Left ventricle myocardium superior (tissue), 1 donor: Measurements from ENCODE around the gene RNF169. TPM values are rescaled to one million over a fixed set of nuclear protein-coding genes. Genes with fewer than 3 reads are reported as not detected.
A peak's percentile ranks its signal among the peaks of the same experiment; 100 is the strongest.

Source experiments
- ATAC-seq: fragments of 200-7000 bp; cut with Tn5 transposase; one replicate; pipeline ENCODE4 v1.9.1; 2020; ENCODE audit warnings: mild to moderate bottlenecking, moderate library complexity
- DNase-seq: peaks from one replicate; pipeline ENCODE4 v3.0.0-alpha.2; 2020
- intact Hi-C: fragments of 100-400 bp; cut with micrococcal nuclease; formaldehyde crosslinking; loops from one replicate; pipeline ENCODE4 v1.11.0; 2022
- long read RNA-seq: library from polyadenylated mRNA; unstranded; transcript quantifications from one replicate; pipeline ENCODE4 v2.0.0, GENCODE V29; 2021
- total RNA-seq: library from RNA; stranded (reverse); fragmentation: NEBNext Ultra II Directional; extraction: Animal tissue kit (Norgen Biotek cat#: 25700); gene quantifications from one replicate; pipeline ENCODE4 v1.2.1, GENCODE V29; 2021
- donor health status: DM: no; HTN: yes; CAD: no; lungs with severe emphysema.

Gene RNF169
- 11.7 TPM for total RNA-seq
- long read RNA-seq, full-length matches to known transcripts: 2 of 6 reads
- long read RNA-seq, partial matches to known transcripts: 0 of 6 reads
- long read RNA-seq, other reads (novel, unspliced or antisense): 4 of 6 reads

GRCh38 chr11:74748211-74749126 lies at the start of gene RNF169:
Gene RNF169 (plus strand): TSS chr11:74748849. CDS start chr11:74748881, 32 bp downstream.
- peak; percentile 94 for DNase-seq
- ATAC-seq: peak; percentile 99
- intact Hi-C loops: no loop called here

GRCh38 chr11:74699615-74700396 lies 48.8 kb upstream of the RNF169 start:
- DNase-seq (no peak), ATAC-seq (no peak)
- intact Hi-C loops: no loop called here

- ATAC-seq (no peak), DNase-seq (no peak)
- intact Hi-C loops: no loop called here
These were observed 47.3 kb upstream of the RNF169 start for GRCh38 chr11:74701351-74701750.

- ATAC-seq (peak; percentile 69), DNase-seq (peak; percentile 76)
- intact Hi-C loops: no loop called here
These were observed 46.2 kb upstream of the RNF169 start for GRCh38 chr11:74702383-74703007.

- ATAC-seq: no peak
- no peak for DNase-seq
- intact Hi-C loops: no loop called here
These were observed 45.4 kb upstream of the RNF169 start for GRCh38 chr11:74703211-74703610.

DNA sequence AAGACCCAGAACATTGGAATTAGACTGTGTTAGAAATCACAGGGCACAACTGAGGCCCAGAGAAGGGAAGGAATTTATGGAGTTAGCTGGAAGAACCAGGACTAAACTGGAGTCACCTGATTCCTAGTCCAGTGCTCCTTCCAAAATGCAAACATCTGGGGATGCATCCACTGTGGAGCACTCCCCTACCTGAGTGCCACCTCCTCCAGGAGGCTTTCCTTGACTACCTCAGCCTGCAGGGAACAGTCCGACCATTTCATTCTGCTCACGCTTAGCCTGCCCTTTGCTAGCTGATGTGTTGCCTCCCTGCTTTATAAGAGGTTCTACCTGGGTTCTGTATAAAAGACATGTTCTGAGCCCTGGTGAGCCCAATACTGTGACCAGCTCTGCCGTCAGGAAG lies 41.5 kb upstream of the RNF169 start:
- intact Hi-C loops: no loop called here
- ATAC-seq (no peak), DNase-seq (no peak)

GRCh38 chr11:74707602-74708510 lies 40.8 kb upstream of the RNF169 start:
- ATAC-seq (no peak), DNase-seq (no peak)
- intact Hi-C loops: no loop called here

DNA sequence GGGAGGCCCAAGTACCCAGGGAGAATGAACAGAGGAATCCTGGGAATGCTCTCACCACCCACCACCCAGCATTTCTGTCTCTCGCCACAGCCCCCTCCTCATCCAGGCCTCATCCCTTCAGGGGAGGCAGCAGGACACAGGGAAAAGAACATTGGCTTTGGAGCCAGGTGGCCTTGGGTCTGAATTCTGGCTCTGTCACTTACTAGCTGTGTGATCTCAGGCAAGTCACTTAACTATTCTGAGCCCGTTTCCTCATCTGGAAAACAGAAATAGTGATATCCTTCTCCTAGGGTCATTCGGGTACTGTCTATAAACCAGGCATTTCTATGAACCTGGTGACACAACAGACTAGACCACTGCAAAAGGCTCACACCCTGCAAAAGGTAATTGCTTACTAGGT lies 39.5 kb upstream of the RNF169 start:
- ATAC-seq (no peak), DNase-seq (no peak)
- intact Hi-C loops: no loop called here

GRCh38 chr11:74710281-74710938 lies 38.2 kb upstream of the RNF169 start:
- ATAC-seq (peak; percentile 81), DNase-seq (peak; percentile 54)
- intact Hi-C loops: no loop called here

- no peak for DNase-seq
- no peak for ATAC-seq
- intact Hi-C loops: no loop called here
These were observed 35.0 kb upstream of the RNF169 start for GRCh38 chr11:74713686-74714085.

GRCh38 chr11:74714904-74715303 lies 33.7 kb upstream of the RNF169 start:
- intact Hi-C loops: no loop called here
- DNase-seq: no peak
- no peak for ATAC-seq

DNA sequence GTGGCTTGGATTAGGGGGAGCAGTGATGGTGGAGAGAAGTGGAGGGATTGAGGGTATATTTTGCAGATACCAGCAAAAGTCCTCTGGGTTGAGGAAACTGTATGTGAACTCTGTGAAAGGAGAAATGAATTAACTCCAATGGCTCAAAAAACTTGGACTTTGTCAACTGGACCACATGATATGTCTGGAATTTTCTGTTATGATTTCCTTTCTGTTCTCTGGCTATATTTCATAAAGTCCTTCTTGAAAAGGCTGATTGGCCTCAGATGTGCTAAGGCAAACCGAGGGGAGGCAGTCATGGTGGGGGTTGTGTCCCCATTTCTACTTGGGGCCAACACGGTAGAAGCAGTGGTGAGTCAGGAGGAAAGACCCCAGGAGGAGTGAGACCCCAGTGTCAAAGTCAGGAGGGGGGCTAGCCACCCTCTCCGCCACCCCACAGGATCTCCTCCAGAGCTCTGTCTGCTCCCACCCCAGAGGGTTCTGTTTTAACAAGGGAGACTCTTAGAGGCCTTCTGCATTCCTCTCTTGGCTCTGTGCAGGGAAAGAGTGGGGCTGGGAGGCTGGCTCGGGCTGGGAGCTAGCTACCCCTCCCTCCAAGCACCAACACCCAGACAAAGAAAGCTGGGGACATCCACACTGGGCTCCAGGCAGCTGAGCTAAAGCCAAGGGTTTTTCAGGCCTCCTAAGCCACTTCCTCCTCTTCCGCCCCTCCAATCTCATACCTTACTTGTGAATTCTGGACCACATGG lies 31.3 kb upstream of the RNF169 start:
- intact Hi-C loops: no loop called here
- peak; percentile 9 for ATAC-seq

DNA sequence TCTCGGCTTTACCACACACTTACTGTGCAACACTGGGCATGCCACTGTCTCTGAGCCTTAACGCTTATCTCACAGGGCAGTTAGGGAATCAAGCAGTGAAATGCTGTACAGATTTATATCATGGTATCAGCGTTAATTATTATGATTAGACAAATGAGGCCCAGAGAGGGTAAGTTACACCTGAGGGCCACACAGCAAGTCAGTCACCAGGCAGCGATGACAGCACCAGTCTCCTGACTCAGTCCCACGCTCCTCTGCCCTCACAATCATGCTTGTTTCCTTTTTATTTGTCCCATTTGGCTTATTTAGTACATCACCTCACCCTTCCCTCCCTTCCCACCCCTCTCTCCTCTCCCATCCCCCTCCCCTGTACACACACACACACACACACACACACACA lies 29.6 kb upstream of the RNF169 start:
- no peak for DNase-seq
- intact Hi-C loops: no loop called here

More for the DNA sequence above, 31.3 kb upstream of the RNF169 start:
- no peak for DNase-seq

DNA sequence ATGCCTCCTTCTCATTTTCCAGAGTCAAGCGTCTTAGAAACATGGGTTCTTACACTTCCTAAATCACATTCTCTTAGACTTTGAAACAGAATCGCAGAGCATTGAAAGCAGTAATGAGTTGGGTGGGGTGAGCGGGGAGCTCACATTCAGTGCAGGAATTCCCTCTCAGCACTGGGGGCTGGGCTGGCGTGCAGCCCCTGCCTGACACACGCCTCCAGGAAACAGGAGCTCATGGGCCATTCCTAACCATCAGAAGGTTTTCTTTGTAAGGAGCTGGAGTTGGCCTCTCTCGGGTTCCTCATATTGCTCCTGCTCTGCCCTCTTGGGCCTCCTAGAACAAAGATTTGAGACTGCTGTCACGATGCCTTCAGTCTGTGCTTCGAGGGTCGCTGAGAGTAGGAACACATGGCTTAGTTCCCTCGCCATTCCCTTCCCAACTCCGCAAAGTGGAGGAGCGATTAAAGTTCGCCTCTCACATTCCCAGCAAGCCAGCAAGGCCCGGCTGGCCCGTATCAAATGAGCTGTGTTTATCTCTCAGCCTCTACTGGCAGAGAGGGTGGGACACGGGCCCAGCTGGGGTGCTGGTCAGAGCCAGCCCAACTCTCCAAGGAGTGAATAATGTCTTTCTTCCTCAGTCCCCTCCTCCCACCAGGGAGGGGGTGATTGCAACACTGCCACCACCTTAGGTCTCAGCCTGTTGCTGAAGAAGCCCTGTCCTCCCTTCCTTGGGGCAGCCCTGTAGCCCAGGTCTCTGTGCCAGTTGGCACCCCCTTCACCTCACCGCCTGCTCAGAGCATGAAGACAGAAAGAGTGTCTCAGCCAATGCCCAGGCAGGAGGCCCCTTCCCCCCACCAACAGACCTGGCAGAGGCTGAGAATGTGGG lies 27.8 kb upstream of the RNF169 start:
- ATAC-seq (peak; percentile 90), DNase-seq (peak; percentile 88)
- intact Hi-C loops: loop anchor here (10.0 kb wide), 1 partner anchor 86 kb away; no protein-coding TSS in a partner anchor

More for the DNA sequence above, 29.6 kb upstream of the RNF169 start:
- ATAC-seq: no peak

- intact Hi-C loops: loop anchor here (10.0 kb wide), 1 partner anchor 87 kb away; no protein-coding TSS in a partner anchor
- peak; percentile 46 for DNase-seq
- peak; percentile 20 for ATAC-seq
These were observed 27.2 kb upstream of the RNF169 start for GRCh38 chr11:74721479-74721835.

DNA sequence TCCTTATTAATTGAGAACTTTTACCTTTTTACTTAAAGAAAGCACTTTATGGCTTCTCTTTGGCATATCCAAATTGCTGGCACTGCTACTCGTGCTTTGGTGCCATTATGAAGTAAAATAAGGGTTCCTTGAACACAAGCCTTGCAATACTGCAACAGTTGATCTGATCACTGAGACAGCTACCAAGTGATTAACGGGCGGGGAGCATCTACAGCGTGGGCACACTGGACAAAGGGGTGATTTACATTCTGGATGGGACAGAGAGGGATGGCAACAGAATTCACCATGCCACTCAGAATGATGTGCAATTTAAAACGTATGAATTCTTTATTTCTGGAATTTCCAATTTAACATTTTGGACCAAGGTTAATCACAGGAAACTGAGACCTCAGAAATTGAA lies 25.1 kb upstream of the RNF169 start:
- ATAC-seq (no peak), DNase-seq (no peak)
- intact Hi-C loops: loop anchor here (10.0 kb wide), 1 partner anchor 89 kb away; no protein-coding TSS in a partner anchor
